CD14-positive monocyte (primary cell): ENCODE measurements around the gene TUBB. TPM values are rescaled to one million over a fixed set of nuclear protein-coding genes. Genes with fewer than 3 reads are reported as not detected.
A peak's percentile ranks its signal among the peaks of the same experiment; 100 is the strongest.

Experiments
- DNase-seq, 3 donors: peaks; one replicate each; pipeline ENCODE4 v3.0.0-alpha.2; 2011 to 2022
- H2AFZ ChIP-seq: 2 replicates; pipeline ENCODE4 v1.6.0; 2012; ENCODE audit warnings: mild to moderate bottlenecking, low read depth, low read length, inconsistent platforms; ENCODE audit not compliant: insufficient read depth, poor library complexity, severe bottlenecking
- H3K27ac ChIP-seq, 2 donors: 1 replicate in 1 of 2; 2 replicates in 1 of 2; pipeline ENCODE4 v1.5.1; 2012 to 2013; ENCODE audit warnings: low read length in 2 of 2, control low read depth in 1 of 2, inconsistent platforms in 1 of 2, low read depth in 1 of 2, mild to moderate bottlenecking in 1 of 2
- H3K27me3 ChIP-seq, 2 donors: one replicate each; pipeline versions ENCODE4 v1.6.0 to v1.6.1; 2011 to 2013; ENCODE audit warnings: low read length in 2 of 2; ENCODE audit not compliant: control insufficient read depth in 2 of 2, insufficient read depth in 2 of 2
- H3K36me3 ChIP-seq, 2 donors: replicated peaks in 1 of 2; 1 replicate in 1 of 2; 2 replicates in 1 of 2; pipeline versions ENCODE4 v1.5.1 to v1.6.1; 2012 to 2013; ENCODE audit warnings: low read length in 2 of 2, control low read depth in 1 of 2, inconsistent platforms in 1 of 2, mild to moderate bottlenecking in 1 of 2; ENCODE audit not compliant: insufficient read depth in 2 of 2, control insufficient read depth in 1 of 2
- H3K4me1 ChIP-seq, 2 donors: 1 replicate in 1 of 2; 2 replicates in 1 of 2; pipeline versions ENCODE4 v1.5.1 to v1.6.1; 2012 to 2013; ENCODE audit warnings: low read length in 2 of 2, control low read depth in 1 of 2, inconsistent platforms in 1 of 2, mild to moderate bottlenecking in 1 of 2, moderate library complexity in 1 of 2; ENCODE audit not compliant: insufficient read depth in 2 of 2, control insufficient read depth in 1 of 2
- H3K4me2 ChIP-seq: replicated peaks from 2 replicates; pipeline ENCODE3; 2012; ENCODE audit warnings: low read length, moderate library complexity, mild to moderate bottlenecking; ENCODE audit not compliant: poor library complexity, severe bottlenecking; ENCODE audit errors: extremely low read depth
- H3K4me3 ChIP-seq, 3 experiments: fragments of 200-600 bp in 1 of 3; sonication (generic) in 1 of 3; replicated peaks in 1 of 3; 1 replicate in 2 of 3; 2 replicates in 1 of 3; pipeline ENCODE4 v1.5.1; 2011 to 2013; ENCODE audit warnings: low read length in 3 of 3, mild to moderate bottlenecking in 3 of 3, control low read depth in 2 of 3, low read depth in 2 of 3, inconsistent platforms in 1 of 3, moderate library complexity in 1 of 3
- H3K79me2 ChIP-seq: 2 replicates; pipeline ENCODE4 v1.6.0; 2012; ENCODE audit warnings: mild to moderate bottlenecking, control low read depth, inconsistent platforms, low read length, moderate library complexity; ENCODE audit not compliant: insufficient read depth
- H3K9ac ChIP-seq: 2 replicates; pipeline ENCODE4 v1.6.0; 2017; ENCODE audit warnings: low read length, mild to moderate bottlenecking; ENCODE audit not compliant: insufficient read depth, poor library complexity, severe bottlenecking
- H3K9me3 ChIP-seq, 2 donors: replicated peaks in 1 of 2; 1 replicate in 1 of 2; 2 replicates in 1 of 2; pipeline versions ENCODE4 v1.5.1 to v1.6.1; 2012 to 2013; ENCODE audit warnings: low read length in 2 of 2, control low read depth in 1 of 2; ENCODE audit not compliant: control insufficient read depth in 1 of 2, insufficient read depth in 1 of 2
- H4K20me1 ChIP-seq: 2 replicates; pipeline ENCODE4 v1.6.0; 2012; ENCODE audit warnings: mild to moderate bottlenecking, low read length, control low read depth, moderate library complexity; ENCODE audit not compliant: insufficient read depth
- H3K27ac Mint-ChIP-seq, 7 donors: one replicate each; pipeline ENCODE4 v1.8.0; 2020; ENCODE audit warnings: mild to moderate bottlenecking in 7 of 7, mixed read lengths in 7 of 7, moderate library complexity in 6 of 7, inconsistent platforms in 2 of 7
- H3K27me3 Mint-ChIP-seq, 3 donors: one replicate each; pipeline ENCODE4 v1.8.0; 2021 to 2022; ENCODE audit warnings: low read depth in 3 of 3, mild to moderate bottlenecking in 3 of 3, mixed read lengths in 3 of 3, moderate library complexity in 3 of 3, inconsistent platforms in 1 of 3
- H3K36me3 Mint-ChIP-seq, 2 donors: one replicate each; pipeline ENCODE4 v1.8.0; 2020; ENCODE audit warnings: mixed read lengths in 2 of 2, inconsistent platforms in 1 of 2, mild to moderate bottlenecking in 1 of 2
- H3K4me1 Mint-ChIP-seq: one replicate; pipeline ENCODE4 v1.8.0; 2020; ENCODE audit warnings: mild to moderate bottlenecking, mixed read lengths
- H3K4me3 Mint-ChIP-seq, 2 donors: one replicate each; pipeline ENCODE4 v1.8.0; 2020; ENCODE audit warnings: mild to moderate bottlenecking in 2 of 2, mixed read lengths in 2 of 2, moderate library complexity in 1 of 2
- H3K9me3 Mint-ChIP-seq, 7 donors: one replicate each; pipeline ENCODE4 v1.8.0; 2020 to 2022; ENCODE audit warnings: mixed read lengths in 7 of 7, mild to moderate bottlenecking in 6 of 7, moderate library complexity in 6 of 7, inconsistent platforms in 2 of 7
- WGBS: methylation state at CpG from one replicate; pipeline ENCODE4 v1.1.5; 2013; ENCODE audit warnings: missing lambda C conversion rate; ENCODE audit not compliant: insufficient coverage; 5-methylcytosine and 5-hydroxymethylcytosine counted together
- intact Hi-C, 2 donors: fragments of 100-400 bp; cut with micrococcal nuclease; formaldehyde crosslinking; loops; one replicate each; pipeline versions ENCODE4 v1.15.0 to v1.15.1; 2023
- polyA plus RNA-seq, 3 donors: library from polyadenylated mRNA; depleted of rRNA in 1 of 3; unstranded in 2 of 3; stranded (reverse) in 1 of 3; fragments of 300-500 nt in 2 of 3; fragments of >200 nt in 1 of 3; fragmentation: Illumina TruSeq in 2 of 3; gene quantifications; 1 replicate in 2 of 3; 2 replicates in 1 of 3; pipeline ENCODE4 v1.2.3, GENCODE V29; 2012 to 2021
- TF ChIP-seq, protein P1 (sequence below): fragments of 200-600 bp; IDR thresholded peaks from one replicate; pipeline ENCODE4 v1.8.0; 2022; ENCODE audit warnings: antibody characterized with exemption, mild to moderate bottlenecking

TUBB gene
- polyA plus RNA-seq, 3 donors = 48.4 to 130 (median 57.0) TPM

- WGBS = under 1% methylated on average over 32 of the region's 52 CpGs
Measured at GRCh38 chr6:30686908-30687658, 33.1 kb upstream of the TUBB start.

More at GRCh38 chr6:30686908-30687658, 33.1 kb upstream of the TUBB start:
- peaks cover 39% of the 10 kb centered on the region for H4K20me1 ChIP-seq
- peaks cover 83% of the 10 kb centered on the region for H3K79me2 ChIP-seq
- TF ChIP-seq, protein P1, sequence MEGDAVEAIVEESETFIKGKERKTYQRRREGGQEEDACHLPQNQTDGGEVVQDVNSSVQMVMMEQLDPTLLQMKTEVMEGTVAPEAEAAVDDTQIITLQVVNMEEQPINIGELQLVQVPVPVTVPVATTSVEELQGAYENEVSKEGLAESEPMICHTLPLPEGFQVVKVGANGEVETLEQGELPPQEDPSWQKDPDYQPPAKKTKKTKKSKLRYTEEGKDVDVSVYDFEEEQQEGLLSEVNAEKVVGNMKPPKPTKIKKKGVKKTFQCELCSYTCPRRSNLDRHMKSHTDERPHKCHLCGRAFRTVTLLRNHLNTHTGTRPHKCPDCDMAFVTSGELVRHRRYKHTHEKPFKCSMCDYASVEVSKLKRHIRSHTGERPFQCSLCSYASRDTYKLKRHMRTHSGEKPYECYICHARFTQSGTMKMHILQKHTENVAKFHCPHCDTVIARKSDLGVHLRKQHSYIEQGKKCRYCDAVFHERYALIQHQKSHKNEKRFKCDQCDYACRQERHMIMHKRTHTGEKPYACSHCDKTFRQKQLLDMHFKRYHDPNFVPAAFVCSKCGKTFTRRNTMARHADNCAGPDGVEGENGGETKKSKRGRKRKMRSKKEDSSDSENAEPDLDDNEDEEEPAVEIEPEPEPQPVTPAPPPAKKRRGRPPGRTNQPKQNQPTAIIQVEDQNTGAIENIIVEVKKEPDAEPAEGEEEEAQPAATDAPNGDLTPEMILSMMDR = no peak
- Mint-ChIP-seq H3K36me3 (peaks cover 17 to 29% of the 10 kb centered on the region in 2 donors), H3K9me3 (no peaks in the 10 kb centered on the region), H3K27ac (peak overlapping the region; percentile 93 to 99 (median 97)), H3K27me3 (peaks cover 0 to 6% (median 0%) of the 10 kb centered on the region in 3 donors), H3K4me1 (peaks cover 55% of the 10 kb centered on the region), H3K4me3 (peak overlapping the region; percentile 94 to 99)
- H3K4me3 ChIP-seq = peak overlapping the region; percentile 96 to 100 (median 96)
- H3K27me3 ChIP-seq = no peaks in the 10 kb centered on the region
- intact Hi-C loops = loop anchor here in 1 of 2 donors (2.0 kb wide), 1 partner anchor 34 kb away; the partner anchor contains the start of gene TUBB
- no peaks in the 10 kb centered on the region for H3K36me3 ChIP-seq
- peak; percentile 91 to 98 (median 93) for DNase-seq
- H3K9me3 ChIP-seq = no peaks in the 10 kb centered on the region
- peak overlapping the region; percentile 100 for H3K4me2 ChIP-seq
- peak overlapping the region; percentile 99 for H3K27ac ChIP-seq
- peaks cover 48 to 65% of the 10 kb centered on the region in 2 donors for H3K4me1 ChIP-seq
- peak overlapping the region; percentile 43 for H2AFZ ChIP-seq
- H3K9ac ChIP-seq = peak overlapping the region; percentile 99
